HepG2 (cell line): Measurements from ENCODE around the gene EVA1A. TPM values are rescaled to one million over a fixed set of nuclear protein-coding genes. Genes with fewer than 3 reads are reported as not detected.
A peak's percentile ranks its signal among the peaks of the same experiment; 100 is the strongest.

Experiments
- ATAC-seq: fragments of 200-7000 bp; cut with Tn5 transposase; 3 replicates; pipeline ENCODE4 v1.9.1; 2020; ENCODE audit warnings: mild to moderate bottlenecking, moderate library complexity
- BruUV-seq: library from RNA; stranded (reverse); fragments of 400-500 nt; replicated peaks from 2 replicates; lab custom pipeline; 2021; lab: Mats Ljungman, UMichigan
- CTCF ChIA-PET: fragments of 300-600 bp; formaldehyde crosslinking; extraction: SDS; loops from one replicate; lab custom pipeline; 2021; ENCODE audit warnings: low total read pairs, inconsistent platforms, low intra/inter-chr PET ratio; lab: Yijun Ruan, JAX
- POLR2A ChIA-PET: fragments of 350-600 bp; sonication (Branson Sonifier 250); formaldehyde crosslinking; loops from one replicate; lab custom pipeline; 2020; ENCODE audit warnings: antibody characterized with exemption, inconsistent platforms; lab: Yijun Ruan, JAX
- DNase-seq: peaks from one replicate; pipeline ENCODE4 v3.0.0-alpha.2; 2015; ENCODE audit warnings: low spot score
- FAIRE-seq: peaks from 3 replicates; lab custom pipeline; 2011; peaks lifted over from hg19 to GRCh38; lab: Jason Lieb, UNC
- H2AFZ ChIP-seq: one replicate; pipeline ENCODE4 v1.6.1; 2011; ENCODE audit warnings: low read length, inconsistent platforms
- H3K27ac ChIP-seq: fragments of 300-600 bp; 3 replicates; pipeline ENCODE4 v1.8.0; 2011; ENCODE audit warnings: mixed run types, mild to moderate bottlenecking, mixed read lengths, low read length, inconsistent platforms; ENCODE audit not compliant: insufficient read depth; ENCODE audit errors: extremely low read length
- H3K27me3 ChIP-seq, 2 experiments: fragments of 200-600 bp in 1 of 2; 2 replicates in 1 of 2; 3 replicates in 1 of 2; pipeline versions ENCODE4 v1.6.0 to v1.8.0; 2011; ENCODE audit warnings: low read length in 2 of 2, mild to moderate bottlenecking in 2 of 2, moderate library complexity in 2 of 2, inconsistent platforms in 1 of 2; ENCODE audit not compliant: insufficient read depth in 2 of 2, control insufficient read depth in 1 of 2
- H3K36me3 ChIP-seq, 2 experiments: fragments of 200-600 bp in 1 of 2; replicated peaks in 1 of 2; 2 replicates in 1 of 2; 3 replicates in 1 of 2; pipeline versions ENCODE4 v1.5.1 to v1.8.0; 2011; ENCODE audit warnings: low read length in 2 of 2, inconsistent platforms in 1 of 2; ENCODE audit not compliant: insufficient read depth in 2 of 2, control insufficient read depth in 1 of 2
- H3K4me1 ChIP-seq: 2 replicates; pipeline ENCODE4 v1.5.1; 2012; ENCODE audit warnings: low read length, inconsistent platforms; ENCODE audit not compliant: insufficient read depth
- H3K4me2 ChIP-seq: 2 replicates; pipeline ENCODE4 v1.6.0; 2011; ENCODE audit warnings: low read depth, low read length, inconsistent platforms
- H3K4me3 ChIP-seq, 3 experiments: fragments of 200-600 bp in 1 of 3; sonication (generic), shearing (Covaris generic) in 1 of 3; replicated peaks in 1 of 3; 2 replicates each; pipeline ENCODE4 v1.5.1; 2011 to 2016; ENCODE audit warnings: low read length in 3 of 3, inconsistent platforms in 2 of 3, low read depth in 2 of 3, mild to moderate bottlenecking in 2 of 3, control low read depth in 1 of 3, mixed read lengths in 1 of 3; ENCODE audit not compliant: insufficient read depth in 1 of 3
- H3K79me2 ChIP-seq: one replicate; pipeline ENCODE4 v1.6.1; 2011; ENCODE audit warnings: low read length, inconsistent platforms; ENCODE audit not compliant: insufficient read depth
- H3K9ac ChIP-seq: 2 replicates; pipeline ENCODE4 v1.6.0; 2011; ENCODE audit warnings: mild to moderate bottlenecking, low read depth, low read length, inconsistent platforms; ENCODE audit not compliant: insufficient read depth
- H3K9me3 ChIP-seq: 2 replicates; pipeline ENCODE4 v1.5.1; 2012; ENCODE audit warnings: mild to moderate bottlenecking, low read length
- H4K20me1 ChIP-seq: 2 replicates; pipeline ENCODE4 v1.6.0; 2011; ENCODE audit warnings: inconsistent platforms, mild to moderate bottlenecking, low read length, moderate library complexity; ENCODE audit not compliant: insufficient read depth
- CEBPG ChIP-seq: IDR thresholded peaks from 2 replicates; pipeline ENCODE4 v1.6.1; 2016
- ELF4 ChIP-seq: sonication (generic); formaldehyde crosslinking; IDR thresholded peaks from 2 replicates; pipeline ENCODE4 v1.5.0; 2020; ENCODE audit warnings: missing genetic modification reagents, mild to moderate bottlenecking, moderate library complexity, borderline replicate concordance
- GTF3A ChIP-seq: sonication (generic); formaldehyde crosslinking; conservative IDR thresholded peaks from 2 replicates; pipeline ENCODE4 v1.4.0; 2020; ENCODE audit warnings: mild to moderate bottlenecking, missing genetic modification reagents
- MTERF4 ChIP-seq: sonication (generic); formaldehyde crosslinking; IDR thresholded peaks from 2 replicates; pipeline ENCODE4 v1.8.0; 2023; ENCODE audit warnings: mild to moderate bottlenecking, missing genetic modification reagents
- NCOA2 ChIP-seq: sonication (generic); formaldehyde crosslinking; IDR thresholded peaks from 2 replicates; pipeline ENCODE4 v1.8.0; 2022; ENCODE audit warnings: inconsistent platforms
- PAF1 ChIP-seq: IDR thresholded peaks from 2 replicates; pipeline ENCODE4 v1.6.1; 2016; ENCODE audit warnings: missing genetic modification reagents, missing compliant biosample characterization
- PAX8 ChIP-seq: sonication (generic); formaldehyde crosslinking; IDR thresholded peaks from 2 replicates; pipeline ENCODE4 v1.8.0; 2022; ENCODE audit warnings: mild to moderate bottlenecking, missing genetic modification reagents, borderline replicate concordance
- SMAD1 ChIP-seq: sonication (generic); formaldehyde crosslinking; IDR thresholded peaks from 2 replicates; pipeline ENCODE4 v1.4.0; 2020; ENCODE audit warnings: missing genetic modification reagents, low read depth, mild to moderate bottlenecking, borderline replicate concordance
- SOX6 ChIP-seq, 2 experiments: fragments of 450-650 bp in 1 of 2; sonication (generic) in 1 of 2; formaldehyde crosslinking in 1 of 2; IDR thresholded peaks; 2 replicates each; pipeline versions ENCODE4 v1.4.0 to v1.6.1; 2017 to 2020; ENCODE audit warnings: antibody characterized with exemption in 1 of 2, mild to moderate bottlenecking in 1 of 2, missing genetic modification reagents in 1 of 2
- SRF ChIP-seq: IDR thresholded peaks from 2 replicates; pipeline ENCODE4 v1.6.1; 2011; ENCODE audit warnings: mild to moderate bottlenecking, low read depth, low read length, moderate library complexity
- ZNF205 ChIP-seq: IDR thresholded peaks from 2 replicates; pipeline ENCODE4 v1.6.1; 2018; ENCODE audit warnings: missing biosample characterization, missing genetic modification reagents
- ZNF234 ChIP-seq: sonication (generic); formaldehyde crosslinking; conservative IDR thresholded peaks from 2 replicates; pipeline ENCODE4 v1.5.1; 2020; ENCODE audit warnings: mild to moderate bottlenecking, missing genetic modification reagents
- ZNF317 ChIP-seq: sonication (generic); formaldehyde crosslinking; IDR thresholded peaks from 2 replicates; pipeline ENCODE4 v1.5.0; 2020; ENCODE audit warnings: mild to moderate bottlenecking, missing genetic modification reagents
- ZNF839 ChIP-seq: sonication (generic); formaldehyde crosslinking; IDR thresholded peaks from 2 replicates; pipeline ENCODE4 v1.4.0; 2020; ENCODE audit warnings: missing genetic modification reagents, mild to moderate bottlenecking, borderline replicate concordance
- ZNF883 ChIP-seq: sonication (generic); formaldehyde crosslinking; IDR thresholded peaks from 2 replicates; pipeline ENCODE4 v1.5.1; 2020; ENCODE audit warnings: mild to moderate bottlenecking, missing genetic modification reagents; ENCODE audit errors: not compliant biosample characterization
- WGBS: methylation state at CpG from one replicate; pipeline ENCODE4 v1.1.6; 2017; ENCODE audit warnings: low lambda C conversion rate; 5-methylcytosine and 5-hydroxymethylcytosine counted together
- in situ Hi-C: cut with HindIII; loops from 2 replicates; pipeline ENCODE4 v1.10.0; 2017; ENCODE audit warnings: low pct_unique_long_range_greater_than_20kb; ENCODE audit not compliant: extremely low pct_ligation_motif_present
- intact Hi-C: fragments of 100-400 bp; cut with micrococcal nuclease; formaldehyde crosslinking; loops from one replicate; pipeline ENCODE4 v1.10.0; 2022; ENCODE audit not compliant: unreplicated experiment
- polyA plus RNA-seq, 8 experiments: library from polyadenylated mRNA; depleted of rRNA in 3 of 8; stranded (reverse) in 7 of 8; unstranded in 1 of 8; fragments of >200 nt; fragmentation: Illumina TruSeq in 4 of 8; extraction: Trizol in 4 of 8; gene quantifications; 2 replicates each; pipeline versions ENCODE4 v1.2.1 to v1.2.3, GENCODE V29; 2011 to 2016; ENCODE audit warnings: low read depth in 4 of 8, missing spikeins in 1 of 8, mixed read lengths in 1 of 8; ENCODE audit not compliant: insufficient read depth in 1 of 8
- total RNA-seq, 5 experiments: library from RNA; depleted of rRNA; stranded (reverse); fragments of >200 nt; fragmentation: Illumina TruSeq; extraction: Trizol; gene quantifications; 2 replicates each; pipeline ENCODE4 v1.2.3, GENCODE V29; 2016; ENCODE audit warnings: low read depth in 1 of 5
- TF ChIP-seq, protein P1 (sequence below): sonication (generic); formaldehyde crosslinking; IDR thresholded peaks from 2 replicates; pipeline ENCODE4 v1.4.0; 2020; ENCODE audit warnings: missing genetic modification reagents, mild to moderate bottlenecking, borderline replicate concordance

The EVA1A gene
- total and polyA plus RNA-seq, 2 of the 13 experiments (the other 11 are each of a cell fraction or from before 2014, with no cell fraction given) = 57.5 to 57.8 TPM

DNA sequence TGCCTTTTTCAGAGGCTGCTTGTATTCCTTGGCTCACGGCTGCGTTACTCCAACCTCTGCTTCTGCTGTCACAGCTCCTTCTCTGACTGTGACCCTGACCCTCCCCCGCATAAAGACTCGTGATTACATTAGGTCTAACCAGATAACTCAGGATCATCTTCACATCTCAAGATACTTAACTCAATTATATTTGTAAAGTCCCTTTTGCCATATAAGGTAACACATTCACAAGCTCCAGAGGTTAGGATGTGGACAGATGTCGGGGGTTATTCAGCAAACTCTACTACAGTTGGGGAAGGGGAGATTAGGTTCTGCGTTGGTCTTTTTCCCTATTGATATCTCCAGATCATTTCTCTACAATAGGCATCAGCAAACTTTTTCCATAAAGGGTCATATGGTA is 76.9 kb downstream of the EVA1A start:
- H3K9ac ChIP-seq = no peak overlapping the region
- FAIRE-seq (no peak), ATAC-seq (no peak), DNase-seq (no peak)
- in situ Hi-C loops = no loop called here
- BruUV-seq = no TSS peak
- ChIA-PET POLR2A (interaction anchor here (0.8 to 4.1 kb wide), 2 partner anchors 33 to 40 kb away, joined by 3 to 36 read pairs; no protein-coding TSS in a partner anchor), CTCF (no interaction called here)
- intact Hi-C loops = loop anchor here (5.0 kb wide), 1 partner anchor 78 kb away; the partner anchor contains the start of gene EVA1A
- H3K4me2 ChIP-seq = no peak overlapping the region
- H3K79me2 ChIP-seq = no peaks in the 10 kb centered on the region
- H3K4me1 ChIP-seq = peaks cover 47% of the 10 kb centered on the region
- no peaks in the 10 kb centered on the region for H3K27me3 ChIP-seq
- no peak overlapping the region for H3K27ac ChIP-seq
- 98% methylated on average over 6 of the region's 6 CpGs for WGBS
- H3K4me3 ChIP-seq = no peak overlapping the region
- 0 out of 2 replicates have a peak, but pooled peaks cover 6% of the 10 kb centered on the region for H3K9me3 ChIP-seq
- no peaks in the 10 kb centered on the region for H4K20me1 ChIP-seq
- H2AFZ ChIP-seq = no peak overlapping the region
- H3K36me3 ChIP-seq = no peaks in the 10 kb centered on the region
- peak; percentile 74 for TF ChIP-seq SRF
- no peak for TF ChIP-seq GTF3A (CRISPR knock-in tag)
- no peak for TF ChIP-seq PAF1
- no peak for TF ChIP-seq CEBPG
- no peak for TF ChIP-seq PAX8 (CRISPR knock-in tag)
- no peak for TF ChIP-seq ELF4 (CRISPR knock-in tag)

- Histone ChIP-seq H3K9ac (no peak overlapping the region), H3K36me3 (no peaks in the 10 kb centered on the region), H3K4me1 (peaks cover 47% of the 10 kb centered on the region), H2AFZ (no peak overlapping the region), H3K4me3 (no peak overlapping the region), H3K4me2 (no peak overlapping the region), H3K27ac (no peak overlapping the region), H3K9me3 (0 out of 2 replicates have a peak, but pooled peaks cover 6% of the 10 kb centered on the region), H4K20me1 (no peaks in the 10 kb centered on the region), H3K27me3 (no peaks in the 10 kb centered on the region), H3K79me2 (no peaks in the 10 kb centered on the region)
- intact Hi-C loops (loop anchor here (5.0 kb wide), 1 partner anchor 80 kb away; the partner anchor contains the start of gene EVA1A), in situ Hi-C loops (no loop called here)
- FAIRE-seq (no peak), ATAC-seq (no peak), DNase-seq (no peak)
- POLR2A ChIA-PET = interaction anchor here (0.9 to 4.1 kb wide), 2 partner anchors 41 to 79 kb away, joined by 3 to 36 read pairs; no protein-coding TSS in a partner anchor
- BruUV-seq = no TSS peak
- CTCF ChIA-PET = interaction anchor here (2.2 kb wide), 1 partner anchor 17 kb away, joined by 12 read pairs; no protein-coding TSS in a partner anchor
- TF ChIP-seq SMAD1 (no peak), ZNF839 (no peak), ZNF317 (CRISPR knock-in tag) (no peak), MTERF4 (CRISPR knock-in tag) (no peak), ZNF205 (CRISPR knock-in tag) (no peak), NCOA2 (CRISPR knock-in tag) (no peak), SOX6 (IDR thresholded peaks at IDR 0.05) (no peak), SOX6 (CRISPR knock-in tag; IDR thresholded peaks at IDR 0.05) (no peak), ZNF234 (CRISPR knock-in tag) (no peak), ZNF883 (CRISPR knock-in tag) (no peak)
- TF ChIP-seq, protein P1, sequence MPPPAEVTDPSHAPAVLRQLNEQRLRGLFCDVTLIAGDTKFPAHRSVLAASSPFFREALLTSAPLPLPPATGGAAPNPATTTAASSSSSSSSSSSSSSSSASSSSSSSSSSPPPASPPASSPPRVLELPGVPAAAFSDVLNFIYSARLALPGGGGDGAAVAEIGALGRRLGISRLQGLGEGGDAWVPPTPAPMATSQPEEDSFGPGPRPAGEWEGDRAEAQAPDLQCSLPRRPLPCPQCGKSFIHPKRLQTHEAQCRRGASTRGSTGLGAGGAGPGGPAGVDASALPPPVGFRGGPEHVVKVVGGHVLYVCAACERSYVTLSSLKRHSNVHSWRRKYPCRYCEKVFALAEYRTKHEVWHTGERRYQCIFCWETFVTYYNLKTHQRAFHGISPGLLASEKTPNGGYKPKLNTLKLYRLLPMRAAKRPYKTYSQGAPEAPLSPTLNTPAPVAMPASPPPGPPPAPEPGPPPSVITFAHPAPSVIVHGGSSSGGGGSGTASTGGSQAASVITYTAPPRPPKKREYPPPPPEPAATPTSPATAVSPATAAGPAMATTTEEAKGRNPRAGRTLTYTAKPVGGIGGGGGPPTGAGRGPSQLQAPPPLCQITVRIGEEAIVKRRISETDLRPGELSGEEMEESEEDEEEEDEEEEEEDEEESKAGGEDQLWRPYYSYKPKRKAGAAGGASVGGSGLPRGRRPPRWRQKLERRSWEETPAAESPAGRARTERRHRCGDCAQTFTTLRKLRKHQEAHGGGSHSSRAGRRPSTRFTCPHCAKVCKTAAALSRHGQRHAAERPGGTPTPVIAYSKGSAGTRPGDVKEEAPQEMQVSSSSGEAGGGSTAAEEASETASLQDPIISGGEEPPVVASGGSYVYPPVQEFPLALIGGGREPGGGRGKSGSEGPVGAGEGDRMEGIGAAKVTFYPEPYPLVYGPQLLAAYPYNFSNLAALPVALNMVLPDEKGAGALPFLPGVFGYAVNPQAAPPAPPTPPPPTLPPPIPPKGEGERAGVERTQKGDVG (CRISPR knock-in tag) = no peak
Observed at GRCh38 chr2:75482398-75482797, 78.3 kb downstream of the EVA1A start.
